ENCODE data around the gene HS6ST2.

HS6ST2 gene

GRCh38 chrX:132790329-132790728 is 168.1 kb downstream of the HS6ST2 start:
- no peak for DNase-seq (ENCODE audit: low read depth)

GRCh38 chrX:132786217-132786616 is 172.2 kb downstream of the HS6ST2 start:
- no peak for DNase-seq (ENCODE audit: low read depth)

- DNase-seq (ENCODE audit: low read depth): no peak
These were observed 179.5 kb downstream of the HS6ST2 start for GRCh38 chrX:132778917-132779316.

- no peak for DNase-seq (ENCODE audit: low read depth)
These were observed 181.8 kb downstream of the HS6ST2 start for GRCh38 chrX:132776486-132777210.

GRCh38 chrX:132775263-132775823 is 183.1 kb downstream of the HS6ST2 start:
- no peak for DNase-seq (ENCODE audit: low read depth)

GRCh38 chrX:132774010-132774714 is 184.3 kb downstream of the HS6ST2 start:
- DNase-seq (ENCODE audit: low read depth): no peak

GRCh38 chrX:132769609-132770008 is 188.8 kb downstream of the HS6ST2 start:
- no peak for DNase-seq (ENCODE audit: low read depth)

- DNase-seq (ENCODE audit: low read depth): no peak
These were observed 192.0 kb downstream of the HS6ST2 start for GRCh38 chrX:132766452-132766851.

- DNase-seq (ENCODE audit: low read depth): no peak
These were observed 194.9 kb downstream of the HS6ST2 start for GRCh38 chrX:132763528-132763927.

- no peak for DNase-seq (ENCODE audit: low read depth)
These were observed 199.7 kb downstream of the HS6ST2 start for GRCh38 chrX:132758759-132759158.

- DNase-seq (ENCODE audit: low read depth): no peak
These were observed 201.3 kb downstream of the HS6ST2 start for GRCh38 chrX:132757066-132757623.

- no peak for DNase-seq (ENCODE audit: low read depth)
These were observed 202.0 kb downstream of the HS6ST2 start for GRCh38 chrX:132756439-132756838.

GRCh38 chrX:132751063-132751690 is 207.3 kb downstream of the HS6ST2 start:
- no peak for DNase-seq (ENCODE audit: low read depth)

GRCh38 chrX:132750331-132751062 is 207.9 kb downstream of the HS6ST2 start:
- no peak for DNase-seq (ENCODE audit: low read depth)

- no peak for DNase-seq (ENCODE audit: low read depth)
These were observed 209.0 kb downstream of the HS6ST2 start for GRCh38 chrX:132749406-132749805.

- DNase-seq (ENCODE audit: low read depth): no peak
These were observed 209.5 kb downstream of the HS6ST2 start for GRCh38 chrX:132748909-132749308.

- DNase-seq (ENCODE audit: low read depth): no peak
These were observed 210.2 kb downstream of the HS6ST2 start for GRCh38 chrX:132748268-132748667.

- no peak for DNase-seq (ENCODE audit: low read depth)
These were observed 212.8 kb downstream of the HS6ST2 start for GRCh38 chrX:132745593-132745992.

- no peak for DNase-seq (ENCODE audit: low read depth)
These were observed 214.0 kb downstream of the HS6ST2 start for GRCh38 chrX:132744470-132744869.

GRCh38 chrX:132743086-132743485 is 215.3 kb downstream of the HS6ST2 start:
- DNase-seq (ENCODE audit: low read depth): no peak

GRCh38 chrX:132742246-132742645 is 216.2 kb downstream of the HS6ST2 start:
- DNase-seq (ENCODE audit: low read depth): no peak

- DNase-seq (ENCODE audit: low read depth): no peak
These were observed 216.7 kb downstream of the HS6ST2 start for GRCh38 chrX:132741689-132742088.
